Gastrocnemius medialis (tissue), 4 donors: Measurements from ENCODE around the gene MIPOL1. TPM values are rescaled to one million over a fixed set of nuclear protein-coding genes. Genes with fewer than 3 reads are reported as not detected.

ENCODE experiments used
- ATAC-seq, 2 donors: fragments of 150-250 bp; one replicate each; pipeline ENCODE4 v1.9.1; 2016
- DNase-seq, 2 donors: peaks; one replicate each; pipeline ENCODE4 v3.0.0-alpha.2; 2019
- H3K27ac ChIP-seq, 4 donors: fragments of 200-600 bp; sonication (generic); 1 replicate in 1 of 4; 2 replicates in 3 of 4; pipeline ENCODE4 v1.5.1; 2016 to 2018; ENCODE audit warnings: mild to moderate bottlenecking in 2 of 4, moderate library complexity in 1 of 4
- H3K27me3 ChIP-seq, 3 donors: fragments of 200-600 bp; sonication (generic) in 2 of 3; 1 replicate in 1 of 3; 2 replicates in 2 of 3; pipeline versions ENCODE4 v1.5.1 to v1.6.0; 2016 to 2019; ENCODE audit warnings: mild to moderate bottlenecking in 1 of 3, moderate library complexity in 1 of 3
- H3K36me3 ChIP-seq, 2 donors: fragments of 200-600 bp; sonication (generic) in 1 of 2; one replicate each; pipeline ENCODE4 v1.5.1; 2017 to 2018
- H3K4me1 ChIP-seq, 2 donors: fragments of 200-600 bp; sonication (generic) in 1 of 2; one replicate each; pipeline ENCODE4 v1.5.1; 2016 to 2017; ENCODE audit warnings: mild to moderate bottlenecking in 2 of 2
- H3K4me3 ChIP-seq, 4 donors: fragments of 200-600 bp; sonication (generic) in 3 of 4; 1 replicate in 1 of 4; 2 replicates in 3 of 4; pipeline ENCODE4 v1.5.1; 2016 to 2019; ENCODE audit warnings: mild to moderate bottlenecking in 2 of 4
- H3K9me3 ChIP-seq, 3 donors: fragments of 200-600 bp; sonication (generic) in 2 of 3; 1 replicate in 1 of 3; 2 replicates in 2 of 3; pipeline ENCODE4 v1.5.1; 2016 to 2019
- POLR2A ChIP-seq, 2 donors: fragments of 450-650 bp; IDR thresholded peaks; one replicate each; pipeline ENCODE4 v1.6.1; 2017; ENCODE audit warnings: antibody characterized with exemption in 2 of 2, mild to moderate bottlenecking in 2 of 2, moderate library complexity in 2 of 2
- in situ Hi-C, 4 donors: fragments of 200-750 bp; cut with MboI; loops; one replicate each; pipeline versions ENCODE4 v1.15.0 to v1.8.0; 2017; ENCODE audit warnings: low sequenced_read_pairs in 4 of 4
- intact Hi-C: fragments of 100-400 bp; cut with DNase I; formaldehyde crosslinking; loops from one replicate; pipeline ENCODE4 v1.15.1; 2023; ENCODE audit warnings: low total_unique reads
- total RNA-seq, 4 donors: library from RNA; depleted of rRNA; stranded (reverse); fragments of >200 nt; gene quantifications; one replicate each; pipeline versions ENCODE4 v1.1.0 to v1.2.3, GENCODE V29; 2016
- TF ChIP-seq, protein P1 (sequence below), 5 experiments: fragments of 450-650 bp in 3 of 5; fragments of 200-600 bp in 2 of 5; sonication (generic) in 2 of 5; IDR thresholded peaks in 4 of 5; conservative IDR thresholded peaks in 1 of 5; 1 replicate in 4 of 5; 2 replicates in 1 of 5; pipeline ENCODE4 v1.5.1; 2016 to 2019; ENCODE audit warnings: antibody characterized with exemption in 5 of 5, mild to moderate bottlenecking in 3 of 5, moderate library complexity in 3 of 5

Gene MIPOL1
- total RNA-seq, 4 donors from 2014 or later: 3.1 to 13.7 (median 4.1) TPM

DNA sequence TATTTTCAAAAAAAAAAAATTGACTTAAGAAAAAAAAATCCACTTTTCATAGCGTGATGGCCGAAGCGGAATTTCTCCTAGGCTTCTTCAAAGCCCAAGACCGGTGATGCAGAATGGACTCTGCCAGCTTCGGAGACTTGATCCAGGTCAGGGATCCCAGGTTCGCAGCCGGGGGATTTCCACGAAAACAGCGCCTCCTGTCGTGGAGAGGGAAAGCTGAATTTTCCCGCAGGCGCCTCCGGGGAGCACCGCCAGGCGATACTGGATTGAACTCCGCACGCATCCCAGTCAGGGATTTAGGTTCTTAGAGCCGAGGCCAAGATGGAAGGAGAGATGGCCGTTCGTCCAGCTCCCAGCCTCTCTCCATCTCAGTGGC is 399.8 kb downstream of the MIPOL1 start:
- no peak for DNase-seq
- H3K27ac ChIP-seq: no peak overlapping the region
- no peaks in the 10 kb centered on the region for H3K36me3 ChIP-seq
- peaks cover 15 to 29% of the 10 kb centered on the region in 2 donors for H3K4me1 ChIP-seq
- no peak overlapping the region for H3K4me3 ChIP-seq
- H3K9me3 ChIP-seq: no peaks in the 10 kb centered on the region
- intact Hi-C loops: loop anchor here (10.0 kb wide), 1 partner anchor 1103 kb away; no protein-coding TSS in a partner anchor
- in situ Hi-C loops: loop anchor here in 2 of 4 donors (25.0 kb wide), 2 partner anchors 935 to 1085 kb away; partner anchors contain the start of genes NKX2-1 (in 1 of the 2) and PAX9 (in 1 of the 2)
- TF ChIP-seq, protein P1, sequence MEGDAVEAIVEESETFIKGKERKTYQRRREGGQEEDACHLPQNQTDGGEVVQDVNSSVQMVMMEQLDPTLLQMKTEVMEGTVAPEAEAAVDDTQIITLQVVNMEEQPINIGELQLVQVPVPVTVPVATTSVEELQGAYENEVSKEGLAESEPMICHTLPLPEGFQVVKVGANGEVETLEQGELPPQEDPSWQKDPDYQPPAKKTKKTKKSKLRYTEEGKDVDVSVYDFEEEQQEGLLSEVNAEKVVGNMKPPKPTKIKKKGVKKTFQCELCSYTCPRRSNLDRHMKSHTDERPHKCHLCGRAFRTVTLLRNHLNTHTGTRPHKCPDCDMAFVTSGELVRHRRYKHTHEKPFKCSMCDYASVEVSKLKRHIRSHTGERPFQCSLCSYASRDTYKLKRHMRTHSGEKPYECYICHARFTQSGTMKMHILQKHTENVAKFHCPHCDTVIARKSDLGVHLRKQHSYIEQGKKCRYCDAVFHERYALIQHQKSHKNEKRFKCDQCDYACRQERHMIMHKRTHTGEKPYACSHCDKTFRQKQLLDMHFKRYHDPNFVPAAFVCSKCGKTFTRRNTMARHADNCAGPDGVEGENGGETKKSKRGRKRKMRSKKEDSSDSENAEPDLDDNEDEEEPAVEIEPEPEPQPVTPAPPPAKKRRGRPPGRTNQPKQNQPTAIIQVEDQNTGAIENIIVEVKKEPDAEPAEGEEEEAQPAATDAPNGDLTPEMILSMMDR (IDR thresholded peaks at IDR 0.05 in 4 of 5, conservative IDR thresholded peaks at IDR 0.05 in 1 of 5): no peak
- no peak for TF ChIP-seq POLR2A (IDR thresholded peaks at IDR 0.05)
- H3K27me3 ChIP-seq: peaks cover 97 to 98% (median 97%) of the 10 kb centered on the region in 3 donors
- ATAC-seq: no peak

DNA sequence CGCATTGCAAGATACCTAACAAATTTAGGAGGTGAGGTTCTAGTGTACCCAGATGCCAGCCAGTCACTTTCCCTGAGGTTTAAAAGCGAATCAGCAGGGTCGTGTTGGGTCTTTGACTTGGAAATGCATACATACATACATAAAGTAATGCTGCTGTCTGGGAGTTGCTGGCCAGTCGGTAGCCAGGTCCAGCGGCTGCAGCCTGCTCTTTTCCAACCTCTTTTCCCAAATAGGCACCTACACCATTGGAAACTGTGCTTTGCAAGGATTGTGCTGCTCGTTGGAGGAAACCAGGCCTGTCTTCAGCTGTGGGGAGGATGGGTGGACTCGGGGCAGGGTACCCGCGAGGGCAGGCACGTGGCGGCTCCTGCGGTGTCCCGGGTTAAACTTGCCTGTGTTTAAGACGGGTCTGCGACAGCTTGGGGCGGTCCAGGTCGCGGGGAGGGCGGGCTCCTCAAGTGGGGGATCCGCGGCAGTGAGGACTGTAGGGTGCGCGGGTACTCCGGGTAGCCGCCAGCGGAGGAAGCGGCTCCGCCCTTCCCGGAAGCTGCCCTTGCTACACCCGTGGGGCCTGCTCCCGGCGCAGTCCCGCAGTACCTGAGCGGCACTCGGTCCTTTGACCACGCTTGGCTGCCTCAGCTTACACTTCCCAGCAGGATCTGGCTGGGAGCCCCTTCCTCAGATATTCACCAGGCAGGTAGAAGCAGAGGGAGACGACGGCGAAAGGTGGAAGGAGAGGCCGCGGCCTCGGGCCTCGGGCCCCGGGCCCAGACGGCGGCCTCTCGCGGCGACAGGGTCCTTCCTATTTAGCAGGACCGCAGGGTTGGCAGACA is 400.4 kb downstream of the MIPOL1 start:
- in situ Hi-C loops: loop anchor here in 2 of 4 donors (25.0 kb wide), 2 partner anchors 936 to 1086 kb away; partner anchors contain the start of genes NKX2-1 (in 1 of the 2) and PAX9 (in 1 of the 2)
- H3K4me3 ChIP-seq: peak overlapping the region in 3 of 4 donors; percentile 6 to 40 (median 15)
- intact Hi-C loops: loop anchor here (10.0 kb wide), 1 partner anchor 1103 kb away; no protein-coding TSS in a partner anchor
- peaks cover 15 to 29% of the 10 kb centered on the region in 2 donors for H3K4me1 ChIP-seq
- ATAC-seq (no peak), DNase-seq (no peak)
- no peak overlapping the region for H3K27ac ChIP-seq
- no peak for TF ChIP-seq POLR2A (IDR thresholded peaks at IDR 0.05)
- TF ChIP-seq, protein P1 (IDR thresholded peaks at IDR 0.05 in 4 of 5, conservative IDR thresholded peaks at IDR 0.05 in 1 of 5): no peak
- H3K27me3 ChIP-seq: peaks cover 97 to 98% (median 97%) of the 10 kb centered on the region in 3 donors
- no peaks in the 10 kb centered on the region for H3K36me3 ChIP-seq
- H3K9me3 ChIP-seq: no peaks in the 10 kb centered on the region

DNA sequence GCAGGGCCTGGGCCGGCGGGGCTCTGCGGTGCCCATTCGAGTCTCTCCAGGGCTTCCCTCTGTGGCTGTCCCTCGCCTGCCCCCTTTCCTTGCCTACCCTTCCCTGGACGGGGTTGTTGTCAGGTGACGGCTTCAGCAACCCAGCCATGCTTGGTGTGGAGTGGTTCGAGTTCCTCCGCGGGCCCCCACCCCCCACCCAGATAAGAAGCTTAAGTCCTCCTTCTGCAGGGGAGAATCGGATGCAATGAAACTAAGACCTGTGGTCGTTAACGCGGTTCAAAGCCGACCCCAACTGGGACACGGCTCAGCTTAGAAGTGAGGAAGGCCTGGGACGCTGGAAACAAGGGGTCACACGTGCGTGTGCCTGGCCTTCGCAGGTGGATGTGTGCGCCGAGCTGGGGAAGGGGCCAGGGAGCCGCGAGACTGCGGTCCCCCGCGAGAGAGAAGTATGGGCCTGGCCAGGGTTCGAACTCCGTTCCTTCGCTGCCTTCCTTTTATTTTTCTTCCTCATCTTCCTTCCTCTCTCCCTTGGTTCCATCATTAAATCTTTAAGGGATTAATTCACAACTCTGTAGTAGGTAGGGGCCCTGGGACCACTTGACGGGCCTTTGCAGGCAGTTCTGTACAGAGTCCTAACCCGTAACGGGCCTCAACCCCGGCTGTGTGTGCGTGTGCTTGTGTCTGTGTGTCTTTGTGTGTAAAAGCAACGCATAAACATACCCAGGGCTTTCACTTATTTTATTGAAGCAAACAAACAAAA is 401.2 kb downstream of the MIPOL1 start:
- DNase-seq: no peak
- Histone ChIP-seq H3K4me3 (peak overlapping the region in 3 of 4 donors; percentile 6 to 40 (median 15)), H3K27ac (no peak overlapping the region), H3K27me3 (peaks cover 97 to 98% (median 97%) of the 10 kb centered on the region in 3 donors), H3K36me3 (no peaks in the 10 kb centered on the region), H3K9me3 (no peaks in the 10 kb centered on the region), H3K4me1 (peaks cover 15 to 29% of the 10 kb centered on the region in 2 donors)
- TF ChIP-seq, protein P1 (IDR thresholded peaks at IDR 0.05 in 4 of 5, conservative IDR thresholded peaks at IDR 0.05 in 1 of 5): no peak
- no peak for TF ChIP-seq POLR2A (IDR thresholded peaks at IDR 0.05)
- in situ Hi-C loops (loop anchor here in 2 of 4 donors (25.0 kb wide), 2 partner anchors 937 to 1087 kb away; partner anchors contain the start of genes NKX2-1 (in 1 of the 2) and PAX9 (in 1 of the 2)), intact Hi-C loops (loop anchor here (10.0 kb wide), 1 partner anchor 1104 kb away; no protein-coding TSS in a partner anchor)
- no peak for ATAC-seq

DNA sequence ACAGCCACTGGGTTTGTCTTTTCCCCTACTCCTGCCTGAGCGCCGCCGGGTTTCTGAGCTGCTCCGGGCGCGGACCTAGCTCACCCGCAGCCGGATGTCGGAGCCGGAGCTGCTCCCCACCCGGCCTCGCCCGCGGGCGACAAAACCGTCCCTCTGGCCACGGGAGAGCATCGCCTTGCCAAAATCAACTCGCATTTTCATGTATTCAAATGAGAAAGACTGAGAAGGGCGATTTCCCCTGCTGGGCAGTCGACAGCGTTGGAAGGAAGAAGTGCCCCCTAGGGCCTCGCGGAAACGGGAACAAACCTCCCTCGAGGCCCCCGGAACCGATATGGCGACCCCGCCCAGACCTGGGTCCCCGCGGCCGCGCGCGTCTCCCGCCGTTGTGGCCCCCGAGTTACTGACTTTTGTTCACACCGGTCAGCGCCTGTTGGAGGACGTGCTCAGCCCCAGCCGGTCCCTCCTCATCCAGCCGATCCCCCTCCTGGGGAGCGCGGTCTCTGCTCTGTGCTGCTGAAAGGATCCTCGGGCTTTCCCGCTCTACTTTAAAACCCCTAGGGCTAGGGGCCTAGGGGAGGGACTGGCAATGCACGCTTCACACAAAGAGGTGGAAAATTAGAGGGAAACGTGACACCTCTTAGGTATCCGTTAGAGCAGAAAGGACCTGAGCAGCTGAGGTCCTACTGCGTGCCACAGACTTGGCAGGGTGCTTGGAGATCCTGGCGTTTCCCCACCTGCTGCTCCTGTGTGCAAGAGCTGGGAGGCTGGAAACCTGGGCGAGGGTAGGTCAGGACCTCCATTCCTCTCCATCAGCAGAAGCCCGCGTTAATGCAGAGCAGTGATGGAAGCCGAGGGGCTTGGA is 402.0 kb downstream of the MIPOL1 start:
- Histone ChIP-seq H3K36me3 (no peaks in the 10 kb centered on the region), H3K4me3 (peak overlapping the region in 1 of 4 donors; percentile 40), H3K4me1 (peaks cover 9 to 24% of the 10 kb centered on the region in 2 donors), H3K27me3 (peaks cover 97 to 98% (median 97%) of the 10 kb centered on the region in 3 donors), H3K27ac (no peak overlapping the region), H3K9me3 (no peaks in the 10 kb centered on the region)
- DNase-seq (no peak), ATAC-seq (no peak)
- TF ChIP-seq, protein P1 (IDR thresholded peaks at IDR 0.05 in 4 of 5, conservative IDR thresholded peaks at IDR 0.05 in 1 of 5): no peak
- TF ChIP-seq POLR2A (IDR thresholded peaks at IDR 0.05): no peak
- in situ Hi-C loops (loop anchor here in 2 of 4 donors (25.0 kb wide), 2 partner anchors 937 to 1087 kb away; partner anchors contain the start of genes PAX9 (in 2 of the 2) and NKX2-1 (in 1 of the 2)), intact Hi-C loops (loop anchor here (10.0 kb wide), 1 partner anchor 1105 kb away; no protein-coding TSS in a partner anchor)
